ENCODE data around the gene TAF11L8.
"Not testable (repeated sequence)": the region's sequence is repeated elsewhere in the genome, so short reads cannot be mapped to it uniquely, and the experiment has no call there.

TAF11L8 gene

GRCh38 chr5:17590860-17591259, at the start of gene TAF11L8:
TAF11L8 (minus strand) TSS chr5:17590960.
- DNase-seq (ENCODE audit: low read depth), result not testable (repeated sequence)

GRCh38 chr5:17634160-17634559, 43.4 kb upstream of the TAF11L8 start, which contains the start of gene TAF11L14:
TAF11L14 (plus strand) TSS chr5:17634460.
- DNase-seq (ENCODE audit: low read depth), result no peak

GRCh38 chr5:17631788-17632187, 41.0 kb upstream of the TAF11L8 start, which contains the start of gene TAF11L13:
TAF11L13 (plus strand) TSS chr5:17632088.
- not testable (repeated sequence) for DNase-seq (ENCODE audit: low read depth)

- DNase-seq (ENCODE audit: low read depth), result no peak
Observed at GRCh38 chr5:17625686-17626085, 34.9 kb upstream of the TAF11L8 start.

DNA sequence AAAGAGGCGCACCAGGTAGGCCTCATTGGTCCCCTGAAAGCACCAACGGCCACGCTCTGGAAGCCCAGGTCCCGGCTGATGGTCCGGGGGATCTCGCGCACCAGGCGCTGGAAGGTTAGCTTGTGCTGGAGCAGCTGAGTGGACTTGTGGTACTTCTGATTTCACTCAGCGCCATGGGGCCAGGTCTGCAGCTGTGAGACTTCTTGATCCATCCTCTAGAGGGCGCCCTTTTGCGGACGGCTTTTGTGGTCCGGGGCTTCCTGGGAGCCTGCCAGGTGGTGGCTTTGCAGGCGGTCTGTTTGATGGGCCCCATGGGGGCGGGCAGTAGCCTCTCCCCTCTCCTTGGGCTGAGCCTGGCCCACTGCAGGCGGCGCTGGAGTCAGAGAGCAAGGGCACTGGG, 29.9 kb upstream of the TAF11L8 start:
- DNase-seq (ENCODE audit: low read depth), result no peak

GRCh38 chr5:17619354-17619753, 28.6 kb upstream of the TAF11L8 start:
- no peak for DNase-seq (ENCODE audit: low read depth)

DNA sequence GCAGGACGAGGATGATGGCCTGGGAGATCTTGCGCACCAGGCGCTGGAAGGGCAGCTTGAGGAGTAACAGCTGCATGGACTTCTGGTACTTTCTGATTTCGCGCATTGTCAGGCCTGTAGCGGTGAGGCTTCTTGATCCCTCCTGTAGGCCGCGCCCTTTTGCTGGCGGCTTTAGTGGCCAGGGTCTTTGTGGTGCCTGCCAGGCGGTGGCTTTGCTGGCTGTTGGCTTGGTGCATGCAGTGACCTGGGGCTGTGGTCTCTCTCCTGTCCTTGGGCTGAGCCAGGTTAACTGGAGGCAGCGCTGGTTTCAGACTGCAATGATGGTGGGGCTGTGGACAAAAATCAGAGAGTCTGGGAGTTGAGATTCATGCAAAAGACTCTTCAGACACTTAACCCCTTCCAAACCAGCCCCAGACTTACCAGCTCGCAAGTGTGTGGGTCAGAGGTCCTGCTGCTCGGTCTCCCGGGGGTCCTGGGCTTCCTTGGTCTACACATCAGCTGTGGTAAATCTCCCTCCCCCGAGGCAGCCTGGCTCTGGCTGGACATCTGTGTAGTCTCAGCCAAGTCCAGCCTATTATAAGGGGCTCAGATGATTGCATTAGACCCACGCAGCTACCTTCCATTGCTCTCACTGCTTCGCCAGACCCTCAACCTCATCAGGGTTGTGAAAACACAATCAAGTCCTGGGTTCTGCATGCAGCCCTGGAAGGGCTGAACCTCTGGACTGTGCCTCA, 24.3 kb upstream of the TAF11L8 start:
- no peak for DNase-seq (ENCODE audit: low read depth)

- not testable (repeated sequence) for DNase-seq (ENCODE audit: low read depth)
Observed at GRCh38 chr5:17610092-17610491, 19.3 kb upstream of the TAF11L8 start, which contains the start of gene TAF11L12. TAF11L12 (plus strand) TSS chr5:17610392.

GRCh38 chr5:17607461-17607860, 16.7 kb upstream of the TAF11L8 start:
- not testable (repeated sequence) for DNase-seq (ENCODE audit: low read depth)

DNA sequence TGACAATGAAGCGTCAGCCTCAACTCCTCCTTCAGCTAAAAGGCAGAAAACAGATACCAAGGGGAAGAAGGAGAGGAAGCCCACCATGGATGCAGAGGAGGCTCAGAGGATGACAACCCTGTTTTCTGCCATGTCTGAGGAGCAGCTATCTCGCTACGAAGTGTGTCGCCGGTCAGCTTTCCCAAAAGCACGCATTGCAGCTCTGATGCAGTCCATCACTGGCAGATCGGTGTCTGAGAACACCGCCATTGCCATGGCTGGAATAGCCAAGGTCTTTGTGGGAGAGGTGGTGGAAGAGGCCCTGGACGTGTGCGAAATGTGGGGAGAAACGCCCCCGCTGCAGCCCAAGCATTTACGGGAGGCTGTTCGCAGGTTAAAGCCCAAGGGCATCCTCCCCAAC, 14.2 kb upstream of the TAF11L8 start:
- DNase-seq (ENCODE audit: low read depth), result no peak

GRCh38 chr5:17603880-17604279, 13.1 kb upstream of the TAF11L8 start, which contains the start of gene TAF11L11:
TAF11L11 (plus strand) TSS chr5:17604183.
- not testable (repeated sequence) for DNase-seq (ENCODE audit: low read depth)

DNA sequence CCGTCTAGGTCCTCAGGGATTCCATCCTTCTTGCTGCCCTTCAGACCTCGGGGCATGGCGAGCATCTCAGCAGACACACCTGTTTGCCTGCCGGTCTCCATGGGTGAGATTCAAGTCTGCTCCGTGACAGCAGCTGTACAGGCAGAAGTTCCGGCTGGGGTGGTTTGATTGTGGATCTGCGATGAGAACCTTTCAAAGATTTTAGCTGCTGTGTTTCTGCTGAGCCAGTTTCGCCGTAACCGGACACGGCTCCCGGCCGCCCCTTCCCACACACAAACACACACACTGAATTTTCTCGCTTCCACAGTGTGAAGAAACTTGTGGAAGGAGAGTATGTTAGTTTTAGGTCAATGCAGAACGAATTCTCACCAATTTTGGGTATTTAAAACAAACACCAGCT, 7.0 kb upstream of the TAF11L8 start, which contains the start of gene TAF11L10:
TAF11L10 (minus strand) TSS at position 101 of the 400 bp plus-strand sequence.
- DNase-seq (ENCODE audit: low read depth), result not testable (repeated sequence)

- DNase-seq (ENCODE audit: low read depth), result not testable (repeated sequence)
Observed at GRCh38 chr5:17594255-17594654, 3.5 kb upstream of the TAF11L8 start, which contains the start of gene TAF11L9. TAF11L9 (minus strand) TSS chr5:17594394.

DNA sequence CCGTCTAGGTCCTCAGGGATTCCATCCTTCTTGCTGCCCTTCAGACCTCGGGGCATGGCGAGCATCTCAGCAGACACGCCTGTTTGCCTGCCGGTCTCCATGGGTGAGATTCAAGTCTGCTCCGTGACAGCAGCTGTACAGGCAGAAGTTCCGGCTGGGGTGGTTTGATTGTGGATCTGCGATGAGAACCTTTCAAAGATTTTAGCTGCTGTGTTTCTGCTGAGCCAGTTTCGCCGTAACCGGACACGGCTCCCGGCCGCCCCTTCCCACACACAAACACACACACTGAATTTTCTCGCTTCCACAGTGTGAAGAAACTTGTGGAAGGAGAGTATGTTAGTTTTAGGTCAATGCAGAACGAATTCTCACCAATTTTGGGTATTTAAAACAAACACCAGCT, 5.1 kb downstream of the TAF11L8 start, which contains the start of gene TAF11L7:
TAF11L7 (minus strand) TSS at position 101 of the 400 bp plus-strand sequence.
- not testable (repeated sequence) for DNase-seq (ENCODE audit: low read depth)
